IMR-90 (cell line): ENCODE results near the gene RERGL. TPM values are rescaled to one million over a fixed set of nuclear protein-coding genes. Genes with fewer than 3 reads are reported as not detected.
"Not testable (repeated sequence)": the region's sequence is repeated elsewhere in the genome, so short reads cannot be mapped to it uniquely, and the experiment has no call there.

Experiments
- ATAC-seq: fragments of 200-7000 bp; cut with Tn5 transposase; 2 replicates; pipeline ENCODE4 v1.9.1; 2020; ENCODE audit warnings: low read depth, mild to moderate bottlenecking, moderate library complexity
- BruUV-seq: library from RNA; stranded (reverse); fragments of 400-500 nt; replicated peaks from 2 replicates; lab custom pipeline; 2021; lab: Mats Ljungman, UMichigan
- CTCF ChIA-PET: fragments of 300-600 bp; formaldehyde crosslinking; extraction: SDS; loops from one replicate; lab custom pipeline; 2021; ENCODE audit warnings: antibody characterized with exemption; lab: Yijun Ruan, JAX
- POLR2A ChIA-PET: fragments of 300-600 bp; sonication (Branson Sonifier 250); formaldehyde crosslinking; loops from one replicate; lab custom pipeline; 2022; ENCODE audit warnings: antibody characterized with exemption; ENCODE audit not compliant: unreplicated experiment; lab: Charles Lee
- DNase-seq: peaks from one replicate; pipeline ENCODE4 v3.0.0; 2013
- H2AFZ ChIP-seq: replicated peaks from 2 replicates; pipeline ENCODE3; 2013; ENCODE audit warnings: low read length, mild to moderate bottlenecking; ENCODE audit not compliant: poor library complexity
- H2AK5ac ChIP-seq: 2 replicates; pipeline ENCODE4 v1.6.1; 2013; ENCODE audit warnings: low read depth, low read length, inconsistent platforms
- H2AK9ac ChIP-seq: replicated peaks from 2 replicates; pipeline ENCODE3; 2013; ENCODE audit warnings: mild to moderate bottlenecking, low read depth, low read length, moderate library complexity; ENCODE audit not compliant: poor library complexity
- H2BK120ac ChIP-seq: 2 replicates; pipeline ENCODE4 v1.6.1; 2013; ENCODE audit warnings: low read depth, low read length, inconsistent platforms
- H2BK15ac ChIP-seq: 3 replicates; pipeline ENCODE4 v1.6.1; 2013; ENCODE audit warnings: low read depth, low read length, inconsistent platforms
- H2BK20ac ChIP-seq: 2 replicates; pipeline ENCODE4 v1.6.1; 2013; ENCODE audit warnings: low read depth, mild to moderate bottlenecking, inconsistent platforms, low read length, moderate library complexity
- H2BK5ac ChIP-seq: 2 replicates; pipeline ENCODE4 v1.6.1; 2013; ENCODE audit warnings: mild to moderate bottlenecking, low read depth, low read length, inconsistent platforms; ENCODE audit not compliant: poor library complexity, severe bottlenecking
- H3K14ac ChIP-seq: replicated peaks from 2 replicates; pipeline ENCODE4 v1.6.1; 2013; ENCODE audit warnings: low read depth, low read length, inconsistent platforms
- H3K18ac ChIP-seq: 2 replicates; pipeline ENCODE4 v1.6.1; 2013; ENCODE audit warnings: low read depth, low read length, control low read depth
- H3K23ac ChIP-seq: 2 replicates; pipeline ENCODE4 v1.6.1; 2013; ENCODE audit warnings: low read depth, low read length, inconsistent platforms
- H3K27ac ChIP-seq: 2 replicates; pipeline ENCODE4 v1.5.1; 2013; ENCODE audit warnings: mild to moderate bottlenecking, control low read depth, low read length; ENCODE audit not compliant: insufficient read depth
- H3K27me3 ChIP-seq: 2 replicates; pipeline ENCODE4 v1.6.1; 2013; ENCODE audit warnings: low read length; ENCODE audit not compliant: control insufficient read depth, insufficient read depth
- H3K36me3 ChIP-seq: 2 replicates; pipeline ENCODE4 v1.6.1; 2013; ENCODE audit warnings: low read length, mixed read lengths; ENCODE audit not compliant: control insufficient read depth, insufficient read depth
- H3K4ac ChIP-seq: 2 replicates; pipeline ENCODE4 v1.6.1; 2013; ENCODE audit warnings: low read depth, low read length, inconsistent platforms
- H3K4me1 ChIP-seq: 2 replicates; pipeline ENCODE4 v1.6.1; 2013; ENCODE audit warnings: low read length, mixed read lengths; ENCODE audit not compliant: control insufficient read depth, insufficient read depth
- H3K4me2 ChIP-seq: 2 replicates; pipeline ENCODE4 v1.6.1; 2013; ENCODE audit warnings: low read depth, mild to moderate bottlenecking, control low read depth, low read length, moderate library complexity
- H3K4me3 ChIP-seq: 2 replicates; pipeline ENCODE4 v1.5.1; 2013; ENCODE audit warnings: low read depth, mild to moderate bottlenecking, control low read depth, low read length, moderate library complexity; ENCODE audit not compliant: insufficient read depth
- H3K56ac ChIP-seq: 2 replicates; pipeline ENCODE4 v1.6.1; 2013; ENCODE audit warnings: low read length, inconsistent platforms; ENCODE audit not compliant: insufficient read depth; ENCODE audit errors: extremely low read depth
- H3K79me1 ChIP-seq, 2 experiments: 2 replicates each; pipeline ENCODE4 v1.6.1; 2013; ENCODE audit warnings: low read length in 2 of 2, inconsistent platforms in 1 of 2, low read depth in 1 of 2
- H3K9ac ChIP-seq: 2 replicates; pipeline ENCODE4 v1.6.1; 2013; ENCODE audit warnings: low read depth, low read length, control low read depth
- H3K9me1 ChIP-seq: 2 replicates; pipeline ENCODE4 v1.6.1; 2013; ENCODE audit warnings: low read length, inconsistent platforms; ENCODE audit not compliant: insufficient read depth
- H3K9me3 ChIP-seq: 2 replicates; pipeline ENCODE4 v1.6.1; 2013; ENCODE audit warnings: low read length; ENCODE audit not compliant: control insufficient read depth, insufficient read depth
- H4K20me1 ChIP-seq: 2 replicates; pipeline ENCODE4 v1.6.1; 2013; ENCODE audit warnings: low read length, inconsistent platforms; ENCODE audit not compliant: insufficient read depth
- H4K5ac ChIP-seq: 2 replicates; pipeline ENCODE4 v1.6.1; 2013; ENCODE audit warnings: mild to moderate bottlenecking, low read depth, low read length, control low read depth
- H4K8ac ChIP-seq, 2 experiments: 2 replicates each; pipeline ENCODE4 v1.6.1; 2013; ENCODE audit warnings: low read depth in 2 of 2, low read length in 2 of 2, control low read depth in 1 of 2, inconsistent platforms in 1 of 2
- H4K91ac ChIP-seq: 2 replicates; pipeline ENCODE4 v1.6.1; 2013; ENCODE audit warnings: low read depth, low read length, inconsistent platforms; ENCODE audit not compliant: insufficient read depth
- NFE2L2 ChIP-seq: fragments of 150-350 bp; IDR thresholded peaks from 2 replicates; pipeline ENCODE4 v1.6.1; 2016; ENCODE audit warnings: low read depth, mild to moderate bottlenecking, low read length
- WGBS, 2 experiments: methylation state at CpG; one replicate each; pipeline versions ENCODE4 v1.1.5 to v1.1.7; 2013; ENCODE audit warnings: missing lambda C conversion rate in 2 of 2; ENCODE audit not compliant: insufficient read length in 1 of 2; ENCODE audit errors: extremely low coverage in 2 of 2; 5-methylcytosine and 5-hydroxymethylcytosine counted together
- dilution Hi-C: fragments of 300-500 bp; cut with HindIII; formaldehyde crosslinking; loops from one replicate; pipeline ENCODE4 v1.14.3; 2018; ENCODE audit warnings: low sequenced_read_pairs; ENCODE audit not compliant: unreplicated experiment
- in situ Hi-C: fragments of 300-500 bp; cut with MboI; formaldehyde crosslinking; loops from 3 replicates; pipeline ENCODE4 v1.14.3; 2019; ENCODE audit warnings: low sequenced_read_pairs, inconsistent platforms, mixed read lengths
- intact Hi-C: fragments of 100-400 bp; cut with micrococcal nuclease; formaldehyde crosslinking; loops from 2 replicates; pipeline ENCODE4 v1.10.0; 2022
- polyA plus RNA-seq, 3 experiments: library from polyadenylated mRNA; depleted of rRNA; stranded (reverse); fragments of >200 nt; gene quantifications; 2 replicates each; pipeline ENCODE4 v1.2.3, GENCODE V29; 2012; ENCODE audit warnings: low replicate concordance in 1 of 3
- total RNA-seq: library from RNA; depleted of rRNA; stranded (reverse); fragments of >200 nt; gene quantifications from 2 replicates; pipeline ENCODE4 v1.2.3, GENCODE V29; 2012

The RERGL gene
- total and polyA plus RNA-seq, 2 of the 4 experiments (the other 2 are of a cell fraction) = 0.10 TPM; not detected in 1

- no CpG with 5 or more reads among the region's 4 CpGs for WGBS, 2 experiments
- no peaks in the 10 kb centered on the region for H3K9me1 ChIP-seq
- no peak overlapping the region for H2BK15ac ChIP-seq
- no peak overlapping the region for H3K9ac ChIP-seq
- DNase-seq (no peak), ATAC-seq (no peak)
- H4K20me1 ChIP-seq = no peaks in the 10 kb centered on the region
- H4K91ac ChIP-seq = no peak overlapping the region
- H2AK5ac ChIP-seq = no peak overlapping the region
- H2BK120ac ChIP-seq = no peak overlapping the region
- H3K9me3 ChIP-seq = peaks cover 8% of the 10 kb centered on the region
- H3K56ac ChIP-seq = no peak overlapping the region
- intact Hi-C loops = no loop called here
- H3K4me3 ChIP-seq = no peak overlapping the region
- H3K79me1 ChIP-seq = no peaks in the 10 kb centered on the region
- no peaks in the 10 kb centered on the region for H3K27me3 ChIP-seq
- H3K4ac ChIP-seq = no peak overlapping the region
- no peak overlapping the region for H2BK5ac ChIP-seq
- no peak overlapping the region for H2BK20ac ChIP-seq
- H3K4me1 ChIP-seq = no peaks in the 10 kb centered on the region
- no peak overlapping the region for H3K23ac ChIP-seq
- dilution Hi-C loops = no loop called here
- no peak overlapping the region for H4K8ac ChIP-seq
- H3K18ac ChIP-seq = no peak overlapping the region
- no peak overlapping the region for H4K5ac ChIP-seq
- no peak overlapping the region for H3K4me2 ChIP-seq
- no peak overlapping the region for H2AFZ ChIP-seq
- ChIA-PET POLR2A (no interaction called here), CTCF (no interaction called here)
- BruUV-seq = no TSS peak
- H2AK9ac ChIP-seq = no peak overlapping the region
- H3K14ac ChIP-seq = no peak overlapping the region
- no peaks in the 10 kb centered on the region for H3K36me3 ChIP-seq
- in situ Hi-C loops = no loop called here
- no peak for TF ChIP-seq NFE2L2
- H3K27ac ChIP-seq = no peak overlapping the region
Observed at GRCh38 chr12:18066666-18067065, 23.3 kb downstream of the RERGL start.

- H2BK15ac ChIP-seq, CTCF ChIA-PET, H3K9me3 ChIP-seq, H2AK5ac ChIP-seq, H3K79me1 ChIP-seq, H3K18ac ChIP-seq, H4K5ac ChIP-seq, H3K9ac ChIP-seq, H3K56ac ChIP-seq, dilution Hi-C loops, H3K14ac ChIP-seq, intact Hi-C loops, in situ Hi-C loops, POLR2A ChIA-PET, ATAC-seq, H3K4me2 ChIP-seq, H3K4me3 ChIP-seq, DNase-seq, H3K27me3 ChIP-seq, BruUV-seq, H3K4me1 ChIP-seq, H4K8ac ChIP-seq, H3K9me1 ChIP-seq, H3K27ac ChIP-seq, H2BK20ac ChIP-seq, H2BK5ac ChIP-seq, H4K91ac ChIP-seq, H2AK9ac ChIP-seq, H4K20me1 ChIP-seq, H2BK120ac ChIP-seq, H3K36me3 ChIP-seq, H3K4ac ChIP-seq, H2AFZ ChIP-seq, H3K23ac ChIP-seq: not testable (repeated sequence)
- WGBS, 2 experiments = no CpG with 5 or more reads among the region's 4 CpGs
Observed at GRCh38 chr12:18062867-18063266, 27.1 kb downstream of the RERGL start.
